Liver (tissue), 3 donors: ENCODE measurements around the gene PDCD1.
"Not testable (repeated sequence)": the region's sequence is repeated elsewhere in the genome, so short reads cannot be mapped to it uniquely, and the experiment has no call there.

Experiments
- EGR1 ChIP-seq, 2 donors: IDR thresholded peaks; 2 replicates each; pipeline ENCODE4 v1.6.1; 2016 to 2018; ENCODE audit warnings: antibody characterized with exemption in 2 of 2, low read depth in 2 of 2
- FOXA2 ChIP-seq: IDR thresholded peaks from 2 replicates; pipeline ENCODE4 v1.6.1; 2016; ENCODE audit warnings: antibody characterized with exemption
- GABPA ChIP-seq, 2 donors: IDR thresholded peaks in 1 of 2; conservative IDR thresholded peaks in 1 of 2; 2 replicates each; pipeline ENCODE4 v1.6.1; 2016; ENCODE audit warnings: antibody characterized with exemption in 2 of 2, mild to moderate bottlenecking in 1 of 2, moderate library complexity in 1 of 2
- HNF4A ChIP-seq, 2 donors: conservative IDR thresholded peaks; 2 replicates each; pipeline ENCODE4 v1.6.1; 2016; ENCODE audit warnings: antibody characterized with exemption in 2 of 2, mild to moderate bottlenecking in 2 of 2
- JUND ChIP-seq, 2 donors: IDR thresholded peaks; 2 replicates each; pipeline ENCODE4 v1.6.1; 2016; ENCODE audit warnings: antibody characterized with exemption in 2 of 2
- MAX ChIP-seq: IDR thresholded peaks from 2 replicates; pipeline ENCODE4 v1.6.1; 2016; ENCODE audit warnings: antibody characterized with exemption
- RAD21 ChIP-seq, 2 donors: IDR thresholded peaks; 2 replicates each; pipeline ENCODE4 v1.6.1; 2016; ENCODE audit warnings: antibody characterized with exemption in 2 of 2, mild to moderate bottlenecking in 2 of 2
- REST ChIP-seq: IDR thresholded peaks from 2 replicates; pipeline ENCODE4 v1.6.1; 2016; ENCODE audit warnings: antibody characterized with exemption, mild to moderate bottlenecking
- RXRA ChIP-seq, 2 donors: IDR thresholded peaks; 2 replicates each; pipeline ENCODE4 v1.6.1; 2017 to 2018; ENCODE audit warnings: antibody characterized with exemption in 2 of 2, mild to moderate bottlenecking in 1 of 2
- SP1 ChIP-seq: IDR thresholded peaks from 2 replicates; pipeline ENCODE4 v1.6.1; 2018; ENCODE audit warnings: antibody characterized with exemption, mild to moderate bottlenecking
- TAF1 ChIP-seq: conservative IDR thresholded peaks from 2 replicates; pipeline ENCODE4 v1.6.1; 2016; ENCODE audit warnings: antibody characterized with exemption, mild to moderate bottlenecking
- YY1 ChIP-seq: IDR thresholded peaks from 2 replicates; pipeline ENCODE4 v1.6.1; 2016; ENCODE audit warnings: antibody characterized with exemption, mild to moderate bottlenecking
- TF ChIP-seq, protein P1 (sequence below): fragments of 150-350 bp; IDR thresholded peaks from 2 replicates; pipeline ENCODE4 v1.5.1; 2017; ENCODE audit warnings: improper control_type of control experiment, low read depth, low read length; ENCODE audit not compliant: missing input control
- TF ChIP-seq, protein P2 (sequence below): IDR thresholded peaks from 2 replicates; pipeline ENCODE4 v1.6.1; 2016; ENCODE audit warnings: antibody characterized with exemption
- donor health status: healthy.
- donor health status: healthy.

- TF ChIP-seq, protein P1, sequence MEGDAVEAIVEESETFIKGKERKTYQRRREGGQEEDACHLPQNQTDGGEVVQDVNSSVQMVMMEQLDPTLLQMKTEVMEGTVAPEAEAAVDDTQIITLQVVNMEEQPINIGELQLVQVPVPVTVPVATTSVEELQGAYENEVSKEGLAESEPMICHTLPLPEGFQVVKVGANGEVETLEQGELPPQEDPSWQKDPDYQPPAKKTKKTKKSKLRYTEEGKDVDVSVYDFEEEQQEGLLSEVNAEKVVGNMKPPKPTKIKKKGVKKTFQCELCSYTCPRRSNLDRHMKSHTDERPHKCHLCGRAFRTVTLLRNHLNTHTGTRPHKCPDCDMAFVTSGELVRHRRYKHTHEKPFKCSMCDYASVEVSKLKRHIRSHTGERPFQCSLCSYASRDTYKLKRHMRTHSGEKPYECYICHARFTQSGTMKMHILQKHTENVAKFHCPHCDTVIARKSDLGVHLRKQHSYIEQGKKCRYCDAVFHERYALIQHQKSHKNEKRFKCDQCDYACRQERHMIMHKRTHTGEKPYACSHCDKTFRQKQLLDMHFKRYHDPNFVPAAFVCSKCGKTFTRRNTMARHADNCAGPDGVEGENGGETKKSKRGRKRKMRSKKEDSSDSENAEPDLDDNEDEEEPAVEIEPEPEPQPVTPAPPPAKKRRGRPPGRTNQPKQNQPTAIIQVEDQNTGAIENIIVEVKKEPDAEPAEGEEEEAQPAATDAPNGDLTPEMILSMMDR, result not testable (repeated sequence)
- not testable (repeated sequence) for TF ChIP-seq MAX; RXRA (IDR thresholded peaks at IDR 0.05); EGR1 (IDR thresholded peaks at IDR 0.05; ENCODE audit: low read depth in 2 of 2); FOXA2; REST; TAF1; YY1; GABPA (IDR thresholded peaks at IDR 0.05 in 1 of 2, conservative IDR thresholded peaks at IDR 0.05 in 1 of 2); RAD21 (IDR thresholded peaks at IDR 0.05); JUND (IDR thresholded peaks at IDR 0.05); HNF4A (conservative IDR thresholded peaks at IDR 0.05); SP1
- TF ChIP-seq, protein P2, sequence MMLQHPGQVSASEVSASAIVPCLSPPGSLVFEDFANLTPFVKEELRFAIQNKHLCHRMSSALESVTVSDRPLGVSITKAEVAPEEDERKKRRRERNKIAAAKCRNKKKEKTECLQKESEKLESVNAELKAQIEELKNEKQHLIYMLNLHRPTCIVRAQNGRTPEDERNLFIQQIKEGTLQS, result not testable (repeated sequence)
Observed at GRCh38 chr2:241833756-241834526, 24.8 kb downstream of the PDCD1 start.
